Stimulated activated CD8-positive, alpha-beta memory T cell treated with anti-CD3 and anti-CD28 coated beads, Interleukin-4, amount 100 ng/mL, for 4 hours (primary cell): ENCODE measurements around the gene TMEM139.
"Not testable (repeated sequence)": the region's sequence is repeated elsewhere in the genome, so short reads cannot be mapped to it uniquely, and the experiment has no call there.

ENCODE experiments used
- DNase-seq, 2 donors: peaks; one replicate each; pipeline ENCODE4 v3.0.0-alpha.2; 2020; ENCODE audit warnings: low read depth in 2 of 2, low spot score in 1 of 2

TMEM139 gene

DNA sequence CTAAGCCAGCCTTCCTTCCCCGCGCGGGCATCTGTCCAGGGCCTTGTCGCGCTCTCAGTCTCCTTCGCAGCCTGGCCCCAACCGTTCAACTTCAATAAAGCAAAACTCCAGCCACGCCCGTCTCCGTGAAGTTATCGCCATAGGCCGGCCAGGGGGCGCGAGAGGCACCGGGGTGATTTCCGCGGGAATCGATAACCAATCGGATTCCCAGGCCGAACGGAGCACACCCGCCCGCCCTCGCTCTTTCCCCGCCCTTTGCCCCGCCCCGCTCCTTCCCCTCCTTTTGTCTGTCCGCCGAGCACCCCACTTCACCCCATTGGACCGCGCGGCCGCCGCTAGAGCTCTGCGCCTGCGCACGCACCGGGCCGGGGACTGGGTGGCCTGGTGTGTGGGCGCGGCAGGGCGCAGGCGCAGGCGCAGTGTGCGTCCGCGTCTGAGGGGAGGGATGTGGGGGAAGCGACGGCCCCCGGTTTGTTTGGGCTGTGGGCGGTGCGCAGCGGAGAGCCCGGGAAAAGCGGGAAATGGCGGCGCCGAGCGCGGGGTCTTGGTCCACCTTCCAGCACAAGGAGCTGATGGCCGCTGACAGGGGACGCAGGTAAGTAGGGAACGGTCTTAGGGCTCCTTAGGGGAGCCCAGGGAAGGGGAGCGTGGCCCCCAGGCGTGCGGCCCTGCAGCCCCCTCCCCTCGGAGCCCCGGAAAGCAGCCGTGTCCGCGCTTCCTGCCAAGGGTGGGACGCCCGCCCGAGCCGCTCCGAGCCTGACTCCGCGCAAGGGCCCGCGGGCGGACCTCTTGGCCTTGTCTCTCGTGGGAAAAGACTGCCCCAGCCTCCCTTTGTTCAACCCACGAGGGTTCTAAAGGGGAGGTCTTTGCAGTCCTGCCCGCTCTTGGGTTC lies 3.4 kb downstream of the TMEM139 start, which contains the start of gene CASP2:
Gene CASP2 (plus strand): TSS at position 417 of the 892 bp plus-strand sequence. CDS start 105 bp downstream, at position 522.
- peak; percentile 96 to 97 for DNase-seq

DNA sequence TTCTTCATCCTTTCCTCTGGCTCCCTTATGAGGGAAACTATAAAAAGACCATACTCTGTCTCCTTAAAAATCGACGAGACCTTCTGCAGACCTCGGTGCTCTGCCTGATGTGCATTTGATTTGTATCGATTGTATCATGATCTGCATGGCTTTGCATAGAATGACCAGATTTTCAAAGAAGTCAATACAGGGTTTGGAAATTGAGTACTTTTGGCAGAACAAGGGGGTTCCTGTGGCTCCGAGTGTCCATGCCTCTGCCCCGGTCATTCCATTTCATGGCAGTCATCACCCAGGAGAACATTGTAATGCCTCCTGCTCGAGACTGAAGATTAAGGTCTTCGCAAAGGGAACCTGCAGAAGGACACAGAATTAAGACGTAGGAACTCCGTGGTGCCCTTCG lies 4.1 kb downstream of the TMEM139 start:
- DNase-seq: no peak

DNA sequence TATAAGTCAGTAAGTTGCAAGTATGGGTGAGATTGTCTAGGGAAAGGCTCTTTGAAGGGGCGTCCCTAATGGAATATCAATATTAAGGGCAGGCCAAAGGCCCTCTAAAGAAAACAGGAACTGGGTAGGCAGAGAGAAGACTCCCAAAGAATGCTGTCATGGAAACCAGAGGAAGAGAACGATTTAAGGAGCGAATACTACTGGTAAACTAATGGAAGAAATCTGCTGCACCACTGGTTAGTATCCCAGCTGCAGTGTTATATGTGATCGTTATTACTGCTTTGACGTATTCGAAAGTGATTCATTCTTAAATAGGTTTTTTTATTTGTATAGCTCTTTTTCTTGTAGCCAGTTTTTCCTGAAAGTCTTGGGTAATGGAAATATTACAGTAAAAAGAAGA lies 4.7 kb downstream of the TMEM139 start:
- DNase-seq: no peak

DNA sequence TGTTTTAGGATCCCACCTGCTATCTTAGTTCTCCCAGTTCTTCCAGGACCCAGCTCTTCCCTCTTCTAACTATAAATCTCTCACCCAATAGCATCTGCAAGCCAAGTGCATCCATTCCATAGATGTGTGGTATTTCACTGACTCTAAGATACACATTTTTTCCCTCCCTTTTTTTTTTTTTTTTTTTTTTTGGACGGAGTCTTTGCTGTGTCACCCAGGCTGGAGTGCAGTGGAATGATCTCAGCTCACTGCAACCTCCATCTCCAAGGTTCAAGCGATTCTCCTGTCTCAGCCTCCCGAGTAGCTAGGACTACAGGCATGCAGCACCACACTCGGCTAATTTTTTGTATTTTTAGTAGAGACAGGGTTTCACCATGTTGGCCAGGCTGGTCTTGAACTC lies 5.1 kb downstream of the TMEM139 start:
- DNase-seq: not testable (repeated sequence)

GRCh38 chr7:143290293-143290692 lies 5.5 kb downstream of the TMEM139 start:
- DNase-seq: no peak

- no peak for DNase-seq
These were observed 8.1 kb downstream of the TMEM139 start for GRCh38 chr7:143292876-143293275.

GRCh38 chr7:143295870-143296269 lies 11.1 kb downstream of the TMEM139 start:
- no peak for DNase-seq

DNA sequence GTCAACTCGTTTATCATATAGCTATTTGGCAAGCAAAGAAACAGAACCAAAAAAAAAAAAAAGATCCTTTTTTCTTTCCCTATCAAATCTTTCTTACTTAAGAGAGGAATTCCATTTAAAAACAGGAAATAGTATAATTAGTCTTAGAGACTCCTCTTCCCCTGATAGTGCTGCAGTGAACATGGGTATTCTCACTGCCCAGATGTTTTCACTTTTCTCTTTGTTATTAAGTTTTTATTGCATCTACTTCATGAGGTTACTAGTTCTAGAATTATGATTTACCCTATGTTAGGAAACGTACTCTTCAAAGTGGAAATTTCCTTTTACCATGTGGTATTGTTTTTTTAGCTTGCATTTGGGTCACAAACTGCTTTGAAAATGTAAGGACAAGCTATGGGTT lies 11.9 kb downstream of the TMEM139 start:
- no peak for DNase-seq

DNA sequence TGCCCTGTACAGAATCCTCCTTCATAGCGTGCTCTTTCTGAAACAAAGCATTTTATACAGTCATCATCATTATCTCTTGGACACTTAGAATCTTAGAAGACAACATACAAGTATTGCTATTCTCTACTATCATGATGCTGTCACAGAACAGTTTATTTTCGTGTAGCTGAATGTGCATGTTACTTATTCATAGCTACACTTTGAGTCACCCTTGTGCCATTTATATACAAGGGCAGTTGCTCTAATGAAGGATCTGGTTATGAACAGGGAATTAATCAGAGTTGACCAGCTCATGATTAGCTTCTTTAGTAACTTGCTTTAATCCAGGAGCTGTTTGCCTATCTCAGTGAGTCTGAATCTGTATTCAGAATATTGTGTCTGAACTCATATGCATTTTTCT lies 14.6 kb downstream of the TMEM139 start:
- no peak for DNase-seq

DNA sequence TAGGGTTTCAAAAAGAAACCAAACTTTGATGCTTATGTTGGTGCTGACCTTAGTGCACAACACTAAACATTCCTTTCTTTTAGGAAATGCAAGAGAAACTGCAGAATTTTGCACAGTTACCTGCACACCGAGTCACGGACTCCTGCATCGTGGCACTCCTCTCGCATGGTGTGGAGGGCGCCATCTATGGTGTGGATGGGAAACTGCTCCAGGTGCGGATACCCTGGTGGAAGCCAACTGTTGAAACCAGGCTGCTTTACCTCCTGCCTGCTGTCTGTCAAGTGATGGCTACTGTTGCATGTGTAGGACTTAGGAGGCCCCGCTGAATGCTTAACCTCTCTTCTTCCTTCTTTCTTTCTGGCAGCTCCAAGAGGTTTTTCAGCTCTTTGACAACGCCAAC lies 15.1 kb downstream of the TMEM139 start:
- peak; percentile 23 to 35 for DNase-seq

DNA sequence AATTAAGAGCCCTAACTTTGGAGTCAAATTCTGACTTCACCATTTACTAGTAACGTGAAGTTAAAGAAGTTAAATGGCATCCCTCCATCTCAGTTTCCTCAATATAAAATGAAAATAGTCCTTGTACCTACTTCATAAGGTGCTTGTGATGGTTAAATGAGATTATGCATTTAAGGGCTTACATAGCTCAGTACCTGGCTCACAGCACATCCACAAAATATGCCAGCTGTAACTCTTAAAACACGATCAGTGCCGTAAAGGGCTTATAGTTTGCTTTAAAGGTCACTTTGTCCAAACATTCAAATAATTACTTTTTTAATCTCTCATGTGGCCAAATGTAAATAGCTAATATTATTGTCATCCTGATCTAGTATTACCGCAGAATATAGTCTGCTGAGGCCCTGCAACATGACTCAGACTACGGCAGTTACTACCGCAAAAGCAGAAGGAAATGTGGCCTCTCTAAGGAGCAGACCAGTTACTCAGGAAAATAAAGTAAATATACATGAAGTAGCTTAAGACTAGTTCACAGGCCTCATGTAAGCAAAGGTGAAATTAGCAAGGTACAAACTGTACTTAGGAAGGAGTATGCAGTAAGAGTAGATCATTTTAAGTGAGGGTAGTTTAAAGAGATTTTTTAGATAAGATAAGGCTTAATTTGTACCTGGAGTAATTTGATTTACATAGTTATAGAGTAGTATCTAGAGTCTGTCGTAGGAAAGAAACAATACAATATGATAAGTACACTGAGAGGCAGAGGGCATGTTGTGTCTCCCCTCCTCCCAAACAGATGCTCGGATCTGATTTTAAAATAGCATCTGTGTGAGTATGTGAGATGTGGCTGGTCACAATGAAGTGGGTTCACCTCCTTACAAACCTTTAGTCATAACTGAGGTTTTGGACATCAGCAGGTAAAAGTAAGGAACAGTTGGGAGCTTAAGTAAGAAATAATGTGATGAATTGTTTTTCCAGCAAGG lies 16.5 kb downstream of the TMEM139 start:
- DNase-seq: no peak

DNA sequence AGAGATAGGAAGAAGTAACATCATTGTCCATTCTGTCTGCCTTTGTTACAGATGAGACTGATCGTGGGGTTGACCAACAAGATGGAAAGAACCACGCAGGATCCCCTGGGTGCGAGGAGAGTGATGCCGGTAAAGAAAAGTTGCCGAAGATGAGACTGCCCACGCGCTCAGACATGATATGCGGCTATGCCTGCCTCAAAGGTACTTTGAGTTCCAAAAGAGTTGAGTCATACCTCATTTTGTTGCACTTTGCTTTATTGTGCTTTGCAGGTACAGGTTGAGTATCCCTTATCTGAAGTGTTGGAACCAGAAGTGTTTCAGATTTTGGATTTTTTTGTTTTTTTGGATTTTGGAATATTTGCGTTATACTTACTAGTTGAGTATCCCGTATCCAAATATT lies 19.0 kb downstream of the TMEM139 start:
- DNase-seq: no peak

GRCh38 chr7:143304938-143305337 lies 20.2 kb downstream of the TMEM139 start:
- DNase-seq: no peak

GRCh38 chr7:143305423-143306070 lies 20.8 kb downstream of the TMEM139 start:
- peak; percentile 34 to 60 for DNase-seq

DNA sequence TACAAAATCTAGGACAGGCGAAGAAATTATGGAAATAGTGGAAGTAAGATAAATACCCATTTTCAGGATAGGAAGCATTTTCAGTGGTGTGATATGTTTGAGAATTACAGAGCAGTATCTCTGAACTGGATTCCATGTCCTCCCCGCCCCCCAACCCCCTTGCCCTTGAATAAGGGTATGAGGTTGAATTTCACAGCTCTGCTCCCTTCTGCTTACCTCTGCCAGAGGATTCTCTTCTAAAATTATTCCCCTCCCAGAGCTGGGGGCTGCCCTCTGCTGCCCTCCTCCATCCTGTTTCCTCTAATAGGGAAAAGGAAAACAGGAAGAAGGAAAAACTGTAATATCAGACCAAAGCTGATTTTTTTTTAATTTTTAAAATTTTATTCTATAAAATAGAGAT lies 23.9 kb downstream of the TMEM139 start:
- DNase-seq: no peak

DNA sequence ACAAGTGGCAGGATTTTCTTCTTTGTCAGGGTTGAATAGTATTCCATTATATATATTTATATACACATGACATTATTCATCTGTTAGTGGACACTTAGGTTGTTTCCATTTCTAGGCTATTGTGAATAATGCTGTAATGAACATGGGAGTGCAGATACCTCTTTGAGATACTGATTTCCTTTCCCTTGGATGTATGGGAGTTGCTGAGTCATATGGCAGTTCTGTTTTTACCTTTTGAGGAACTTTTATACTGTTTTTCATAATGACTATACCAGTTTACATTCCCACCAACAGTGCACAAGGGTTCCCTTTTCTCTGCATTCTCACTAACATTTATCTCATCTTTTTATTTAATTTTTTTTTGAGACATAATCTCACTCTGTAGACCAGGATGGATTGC lies 29.4 kb downstream of the TMEM139 start:
- no peak for DNase-seq

- DNase-seq: no peak
These were observed 31.0 kb downstream of the TMEM139 start, which contains the start of gene CLCN1 for GRCh38 chr7:143315776-143316175. Gene CLCN1 (plus strand): TSS chr7:143316111. CDS start chr7:143316213, 102 bp downstream.

DNA sequence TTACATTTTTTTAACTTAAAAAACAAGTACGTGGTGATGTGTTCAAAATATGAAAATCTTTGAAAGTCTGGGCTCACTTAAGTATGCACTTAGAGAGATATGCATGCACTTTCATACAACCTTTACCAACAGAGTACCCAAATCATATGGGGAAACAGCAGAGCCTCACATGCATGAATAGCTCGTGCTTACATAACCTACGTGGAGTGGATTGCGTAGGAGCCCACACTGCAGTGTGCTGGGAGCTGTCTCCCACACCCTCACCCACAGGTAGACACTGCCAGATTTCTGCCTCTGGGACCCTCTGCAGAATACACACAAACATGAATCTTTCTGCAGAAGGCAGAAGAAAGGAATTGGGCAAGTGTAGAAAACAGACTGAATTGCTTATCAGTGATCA lies 31.7 kb downstream of the TMEM139 start:
- no peak for DNase-seq

GRCh38 chr7:143318661-143319060 lies 33.9 kb downstream of the TMEM139 start:
- no peak for DNase-seq

DNA sequence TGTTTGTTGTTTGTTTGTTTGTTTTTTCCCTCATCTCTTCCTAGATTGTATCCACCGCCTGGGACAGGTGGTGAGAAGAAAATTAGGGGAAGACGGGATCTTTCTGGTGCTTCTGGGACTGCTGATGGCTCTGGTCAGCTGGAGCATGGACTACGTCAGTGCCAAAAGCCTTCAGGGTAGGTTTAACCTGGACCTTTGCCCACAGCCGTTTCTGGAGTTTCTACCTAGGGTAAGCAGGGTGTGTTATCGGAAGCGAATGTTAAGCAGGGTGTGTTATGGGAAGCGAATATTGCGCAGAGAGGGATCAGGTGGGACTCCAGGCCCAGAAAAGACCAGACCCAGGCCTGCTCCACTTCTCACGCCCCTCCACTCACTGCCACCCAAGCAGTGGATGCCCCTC lies 35.9 kb downstream of the TMEM139 start:
- no peak for DNase-seq

DNA sequence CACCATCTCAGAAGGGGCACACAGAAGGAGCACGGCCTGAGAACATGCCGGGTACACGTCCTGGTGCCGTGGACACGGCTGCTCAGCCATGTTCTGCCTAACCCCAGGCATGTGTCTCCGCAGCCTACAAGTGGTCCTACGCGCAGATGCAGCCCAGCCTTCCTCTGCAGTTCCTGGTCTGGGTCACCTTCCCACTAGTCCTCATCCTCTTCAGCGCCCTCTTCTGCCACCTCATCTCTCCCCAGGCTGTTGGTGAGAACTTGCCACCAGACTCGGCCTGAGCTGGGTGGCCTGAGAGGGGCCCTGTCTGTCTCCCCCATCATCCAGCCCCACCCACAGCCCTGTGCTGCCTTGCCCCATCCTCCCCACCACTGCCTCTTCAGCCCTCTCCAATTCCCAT lies 36.5 kb downstream of the TMEM139 start:
- DNase-seq: no peak
